ENCODE results near the gene GNAI3. TPM values are rescaled to one million over a fixed set of nuclear protein-coding genes. Genes with fewer than 3 reads are reported as not detected.

The GNAI3 gene
- total and polyA plus RNA-seq, 2 of the 13 experiments (the other 11 are each of a cell fraction or from before 2014, with no cell fraction given): 4.3 to 9.0 TPM

DNA sequence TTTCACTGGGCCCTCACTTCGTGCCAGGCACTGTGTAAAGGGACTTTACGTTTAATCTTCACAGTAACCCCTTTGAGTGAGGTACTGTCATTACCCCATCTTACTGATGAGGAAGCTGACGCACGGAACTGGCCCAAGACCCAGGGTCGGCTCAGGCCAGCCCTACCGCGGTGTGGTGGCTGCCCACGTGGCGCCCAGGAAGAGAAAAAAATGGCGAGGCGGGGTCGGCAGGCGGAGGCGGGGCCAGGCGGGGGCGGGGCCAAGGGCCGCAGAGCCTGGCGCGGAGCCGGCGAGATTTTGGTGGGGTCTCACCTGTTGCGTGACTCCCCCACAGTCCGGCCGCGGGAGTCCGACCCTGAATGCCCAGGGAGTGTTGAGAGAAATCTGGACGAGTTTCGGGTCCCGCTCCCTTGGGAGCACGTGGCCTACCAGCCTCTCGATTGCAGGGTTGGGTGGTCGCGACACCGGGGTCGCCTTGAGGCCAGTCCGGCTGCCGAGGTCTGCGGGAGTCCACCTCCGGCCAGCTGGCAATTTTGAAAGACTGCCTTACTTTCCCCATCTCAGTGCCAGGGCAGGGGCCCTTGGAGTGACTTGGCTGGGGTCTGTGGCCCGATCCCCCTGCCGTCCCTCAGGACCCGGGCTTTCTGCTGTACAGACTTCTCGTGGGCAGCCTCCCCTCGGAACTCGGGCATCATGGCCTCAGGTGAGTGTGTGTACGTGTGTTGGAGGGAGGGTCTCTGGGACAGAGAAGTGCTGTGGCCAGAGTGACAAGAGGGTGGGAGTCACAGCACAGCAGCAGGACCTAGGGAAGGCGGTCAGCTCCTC is 71.4 kb downstream of the GNAI3 start, which contains the start of the genes AMPD2 and GNAT2 (continued):
- TF ChIP-seq, protein P1, sequence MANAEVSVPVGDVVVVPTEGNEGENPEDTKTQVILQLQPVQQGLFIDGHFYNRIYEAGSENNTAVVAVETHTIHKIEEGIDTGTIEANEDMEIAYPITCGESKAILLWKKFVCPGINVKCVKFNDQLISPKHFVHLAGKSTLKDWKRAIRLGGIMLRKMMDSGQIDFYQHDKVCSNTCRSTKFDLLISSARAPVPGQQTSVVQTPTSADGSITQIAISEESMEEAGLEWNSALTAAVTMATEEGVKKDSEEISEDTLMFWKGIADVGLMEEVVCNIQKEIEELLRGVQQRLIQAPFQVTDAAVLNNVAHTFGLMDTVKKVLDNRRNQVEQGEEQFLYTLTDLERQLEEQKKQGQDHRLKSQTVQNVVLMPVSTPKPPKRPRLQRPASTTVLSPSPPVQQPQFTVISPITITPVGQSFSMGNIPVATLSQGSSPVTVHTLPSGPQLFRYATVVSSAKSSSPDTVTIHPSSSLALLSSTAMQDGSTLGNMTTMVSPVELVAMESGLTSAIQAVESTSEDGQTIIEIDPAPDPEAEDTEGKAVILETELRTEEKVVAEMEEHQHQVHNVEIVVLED (CRISPR knock-in tag; IDR thresholded peaks at IDR 0.05; ENCODE audit: borderline replicate concordance): peak; percentile 11; the same call in 1 of the 2 replicates
- no peak for TF ChIP-seq MAZ (IDR thresholded peaks at IDR 0.05; ENCODE audit: borderline replicate concordance, low read depth, low read length)
- TF ChIP-seq MAZ (CRISPR knock-in tag; IDR thresholded peaks at IDR 0.05; ENCODE audit: low read depth): peak; percentile 57; the same call in 1 of the 2 replicates
- TF ChIP-seq KAT7 (CRISPR knock-in tag; IDR thresholded peaks at IDR 0.05; ENCODE audit: borderline replicate concordance): no peak
- no peak for TF ChIP-seq ADNP (CRISPR knock-in tag; IDR thresholded peaks at IDR 0.05)
- TF ChIP-seq, protein P2, sequence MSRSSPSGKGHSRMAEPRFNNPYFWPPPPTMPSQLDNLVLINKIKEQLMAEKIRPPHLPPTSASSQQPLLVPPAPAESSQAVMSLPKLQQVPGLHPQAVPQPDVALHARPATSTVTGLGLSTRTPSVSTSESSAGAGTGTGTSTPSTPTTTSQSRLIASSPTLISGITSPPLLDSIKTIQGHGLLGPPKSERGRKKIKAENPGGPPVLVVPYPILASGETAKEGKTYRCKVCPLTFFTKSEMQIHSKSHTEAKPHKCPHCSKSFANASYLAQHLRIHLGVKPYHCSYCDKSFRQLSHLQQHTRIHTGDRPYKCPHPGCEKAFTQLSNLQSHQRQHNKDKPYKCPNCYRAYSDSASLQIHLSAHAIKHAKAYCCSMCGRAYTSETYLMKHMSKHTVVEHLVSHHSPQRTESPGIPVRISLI (CRISPR knock-in tag; IDR thresholded peaks at IDR 0.05; ENCODE audit: borderline replicate concordance): peak; percentile 98
- no peak for TF ChIP-seq ZNF644 (CRISPR knock-in tag; IDR thresholded peaks at IDR 0.05; ENCODE audit: low read depth)
- no peak for TF ChIP-seq NFIC (IDR thresholded peaks at IDR 0.05; ENCODE audit: low read length)
- no peak for TF ChIP-seq ZNF382 (CRISPR knock-in tag; IDR thresholded peaks at IDR 0.05; ENCODE audit: borderline replicate concordance)
- TF ChIP-seq, protein P3, sequence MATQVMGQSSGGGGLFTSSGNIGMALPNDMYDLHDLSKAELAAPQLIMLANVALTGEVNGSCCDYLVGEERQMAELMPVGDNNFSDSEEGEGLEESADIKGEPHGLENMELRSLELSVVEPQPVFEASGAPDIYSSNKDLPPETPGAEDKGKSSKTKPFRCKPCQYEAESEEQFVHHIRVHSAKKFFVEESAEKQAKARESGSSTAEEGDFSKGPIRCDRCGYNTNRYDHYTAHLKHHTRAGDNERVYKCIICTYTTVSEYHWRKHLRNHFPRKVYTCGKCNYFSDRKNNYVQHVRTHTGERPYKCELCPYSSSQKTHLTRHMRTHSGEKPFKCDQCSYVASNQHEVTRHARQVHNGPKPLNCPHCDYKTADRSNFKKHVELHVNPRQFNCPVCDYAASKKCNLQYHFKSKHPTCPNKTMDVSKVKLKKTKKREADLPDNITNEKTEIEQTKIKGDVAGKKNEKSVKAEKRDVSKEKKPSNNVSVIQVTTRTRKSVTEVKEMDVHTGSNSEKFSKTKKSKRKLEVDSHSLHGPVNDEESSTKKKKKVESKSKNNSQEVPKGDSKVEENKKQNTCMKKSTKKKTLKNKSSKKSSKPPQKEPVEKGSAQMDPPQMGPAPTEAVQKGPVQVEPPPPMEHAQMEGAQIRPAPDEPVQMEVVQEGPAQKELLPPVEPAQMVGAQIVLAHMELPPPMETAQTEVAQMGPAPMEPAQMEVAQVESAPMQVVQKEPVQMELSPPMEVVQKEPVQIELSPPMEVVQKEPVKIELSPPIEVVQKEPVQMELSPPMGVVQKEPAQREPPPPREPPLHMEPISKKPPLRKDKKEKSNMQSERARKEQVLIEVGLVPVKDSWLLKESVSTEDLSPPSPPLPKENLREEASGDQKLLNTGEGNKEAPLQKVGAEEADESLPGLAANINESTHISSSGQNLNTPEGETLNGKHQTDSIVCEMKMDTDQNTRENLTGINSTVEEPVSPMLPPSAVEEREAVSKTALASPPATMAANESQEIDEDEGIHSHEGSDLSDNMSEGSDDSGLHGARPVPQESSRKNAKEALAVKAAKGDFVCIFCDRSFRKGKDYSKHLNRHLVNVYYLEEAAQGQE (IDR thresholded peaks at IDR 0.05; ENCODE audit: borderline replicate concordance in 1 of 2, low read depth in 1 of 2, low read length in 2 of 2): 0 out of 4 replicates have a peak, but pooled peaks of 1 of the 2 experiments have one; percentile 3
- TF ChIP-seq ATF1 (CRISPR knock-in tag; IDR thresholded peaks at IDR 0.05): no peak
- TF ChIP-seq KLF13 (CRISPR knock-in tag; IDR thresholded peaks at IDR 0.05): no peak
- peak; percentile 17 for TF ChIP-seq TAF15 (IDR thresholded peaks at IDR 0.05; ENCODE audit: low read depth, low read length, poor library complexity, severe bottlenecking)
- TF ChIP-seq ZSCAN31 (CRISPR knock-in tag; IDR thresholded peaks at IDR 0.05; ENCODE audit: low read depth): peak; percentile 62; the same call in 1 of the 2 replicates
- no peak for TF ChIP-seq EHMT2 (IDR thresholded peaks at IDR 0.05; ENCODE audit: borderline replicate concordance, low read depth, low read length)
- no peak for TF ChIP-seq ZNF557 (CRISPR knock-in tag; IDR thresholded peaks at IDR 0.05)
- TF ChIP-seq ZBTB8A (CRISPR knock-in tag; IDR thresholded peaks at IDR 0.05; ENCODE audit: borderline replicate concordance, low read depth): no peak
- TF ChIP-seq SIX4 (CRISPR knock-in tag; IDR thresholded peaks at IDR 0.05): no peak; the same call in 1 of the 2 replicates
- no peak for TF ChIP-seq JARID2 (CRISPR knock-in tag; IDR thresholded peaks at IDR 0.05; ENCODE audit: insufficient replicate concordance)
- TF ChIP-seq FOXO1 (CRISPR knock-in tag; IDR thresholded peaks at IDR 0.05): no peak
- no peak for TF ChIP-seq TBL1XR1 (IDR thresholded peaks at IDR 0.05; ENCODE audit: borderline replicate concordance, low read length, partially characterized antibody)
- TF ChIP-seq AHR (CRISPR knock-in tag; IDR thresholded peaks at IDR 0.05): no peak
- TF ChIP-seq ZNF510 (CRISPR knock-in tag; IDR thresholded peaks at IDR 0.05; ENCODE audit: low read depth): no peak
